Measurements from ENCODE around the gene RBFOX2.

Gene RBFOX2

DNA sequence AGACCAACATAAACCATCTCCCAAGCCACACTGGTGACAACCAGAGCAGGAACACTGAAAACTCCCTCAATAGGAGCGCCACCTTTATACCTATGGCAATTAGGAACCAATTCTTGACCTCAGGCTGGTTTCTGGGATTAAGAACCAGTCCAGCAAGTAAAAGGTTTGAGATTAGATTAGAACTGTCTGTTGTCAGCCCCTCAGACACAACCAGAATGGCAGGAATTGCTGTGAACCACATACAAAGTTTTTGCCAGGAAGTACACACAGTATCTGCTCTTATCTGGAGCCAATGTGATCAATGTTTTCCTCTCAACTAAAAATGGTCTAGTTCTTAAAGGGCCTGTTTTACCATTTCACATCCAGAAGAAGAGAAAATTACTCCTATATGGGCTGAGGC is 55.2 kb downstream of the RBFOX2 start:
- no peak for DNase-seq (ENCODE audit: low read depth in 2 of 2)

DNA sequence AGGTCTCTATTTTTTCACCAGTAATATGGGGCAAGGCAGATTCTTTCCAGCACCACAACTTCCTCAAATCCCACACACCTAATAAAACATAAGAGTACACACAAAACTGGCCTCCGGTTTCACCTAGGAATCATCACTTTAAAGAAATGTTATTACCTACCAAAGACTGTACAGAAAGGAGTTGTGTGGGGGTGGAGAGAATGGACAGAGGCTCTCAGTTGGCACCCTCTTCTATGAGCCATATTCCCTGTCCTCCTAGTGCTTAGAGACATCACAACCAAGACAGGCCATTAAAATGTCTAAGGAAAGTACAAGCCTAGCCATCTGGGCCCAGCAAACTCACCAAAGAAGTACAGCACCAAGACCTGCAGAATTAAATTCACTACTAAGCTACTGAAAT is 56.1 kb downstream of the RBFOX2 start:
- DNase-seq (ENCODE audit: low read depth in 2 of 2): no peak

DNA sequence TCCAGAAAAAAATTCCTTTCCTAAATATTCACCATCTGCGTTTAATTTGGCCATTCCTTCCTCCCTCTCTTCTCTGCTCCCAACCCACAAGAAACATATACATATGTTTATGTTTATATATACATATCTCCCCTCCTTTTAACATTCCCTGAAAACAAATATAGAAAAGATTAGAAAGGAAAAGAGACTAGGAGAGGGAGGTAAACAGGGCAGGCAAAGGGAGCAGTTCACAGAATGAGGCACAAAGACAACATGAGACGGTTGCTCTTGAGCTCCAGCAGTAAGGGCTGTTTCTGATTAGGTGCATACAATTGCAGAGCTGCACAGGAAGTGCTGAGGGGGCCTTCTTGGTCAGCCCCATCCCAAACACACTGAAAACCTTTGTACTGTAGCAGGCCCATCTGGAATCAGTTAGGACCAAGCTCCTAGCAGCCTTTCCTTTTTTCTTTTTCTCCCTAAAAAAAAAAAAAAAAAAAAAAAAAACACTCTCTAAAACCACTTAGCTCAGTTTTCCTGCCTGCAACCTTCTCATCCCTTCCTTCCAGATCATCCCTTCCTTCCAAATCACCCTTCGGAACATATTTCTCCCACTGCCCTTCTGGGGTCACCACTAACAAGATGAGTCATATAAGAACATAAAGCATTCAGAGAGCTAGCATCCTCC is 57.0 kb downstream of the RBFOX2 start:
- DNase-seq (ENCODE audit: low read depth in 2 of 2): no peak

DNA sequence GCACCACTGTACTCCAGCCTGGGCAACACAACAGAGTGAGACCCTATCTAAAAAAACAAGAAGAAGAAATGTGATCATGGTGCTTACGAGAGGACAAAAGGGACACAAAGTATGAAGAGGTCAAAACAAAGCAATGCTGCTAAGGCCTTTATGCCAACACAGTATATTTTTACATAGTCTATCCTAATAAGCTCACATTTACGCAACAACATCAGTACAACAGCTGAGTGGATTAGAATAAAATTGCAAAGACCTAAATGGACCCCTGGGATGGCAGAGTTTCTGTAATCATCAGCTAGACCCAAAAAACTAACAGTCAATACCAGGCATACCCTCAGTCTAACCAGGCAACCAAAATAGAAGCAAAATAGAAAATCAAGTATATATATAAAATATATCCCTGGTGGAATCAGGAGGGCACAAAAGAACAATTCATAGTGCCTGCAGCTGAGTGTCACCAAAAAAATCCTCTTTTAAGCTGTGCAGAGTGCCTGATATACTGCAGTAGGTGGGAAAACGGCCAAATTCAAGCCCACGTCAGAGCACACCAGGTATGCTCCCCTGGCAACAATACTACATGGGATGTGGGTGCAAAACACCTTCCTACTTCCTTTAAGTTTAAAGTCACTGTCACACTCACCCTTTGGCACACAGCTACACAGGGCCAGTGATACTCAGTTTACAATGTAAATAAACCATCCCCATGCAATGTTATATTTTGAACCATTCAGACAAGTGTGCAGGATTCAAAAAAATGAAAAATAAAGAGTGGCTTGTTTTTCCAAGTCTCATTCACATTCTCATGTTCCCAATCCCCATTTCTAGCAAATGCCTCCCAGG is 57.8 kb downstream of the RBFOX2 start:
- DNase-seq (ENCODE audit: low read depth in 2 of 2): no peak

DNA sequence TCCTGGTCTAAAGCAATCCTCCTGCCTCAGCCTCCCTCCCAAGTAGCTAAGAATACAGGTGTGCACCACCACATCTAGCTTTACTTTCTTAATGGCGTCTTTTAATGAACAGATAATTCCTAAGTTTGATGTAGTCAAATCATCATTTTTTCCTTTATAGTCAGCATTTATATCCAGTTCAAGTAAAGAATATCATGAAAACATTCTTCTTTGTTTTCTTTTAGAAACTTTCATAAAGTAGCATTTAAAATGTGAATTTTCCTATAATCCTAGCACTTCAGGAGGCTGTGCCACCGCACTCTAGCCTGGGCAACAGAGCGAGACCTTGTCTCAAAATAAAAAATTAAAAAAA is 61.6 kb downstream of the RBFOX2 start:
- DNase-seq (ENCODE audit: low read depth in 2 of 2): no peak

DNA sequence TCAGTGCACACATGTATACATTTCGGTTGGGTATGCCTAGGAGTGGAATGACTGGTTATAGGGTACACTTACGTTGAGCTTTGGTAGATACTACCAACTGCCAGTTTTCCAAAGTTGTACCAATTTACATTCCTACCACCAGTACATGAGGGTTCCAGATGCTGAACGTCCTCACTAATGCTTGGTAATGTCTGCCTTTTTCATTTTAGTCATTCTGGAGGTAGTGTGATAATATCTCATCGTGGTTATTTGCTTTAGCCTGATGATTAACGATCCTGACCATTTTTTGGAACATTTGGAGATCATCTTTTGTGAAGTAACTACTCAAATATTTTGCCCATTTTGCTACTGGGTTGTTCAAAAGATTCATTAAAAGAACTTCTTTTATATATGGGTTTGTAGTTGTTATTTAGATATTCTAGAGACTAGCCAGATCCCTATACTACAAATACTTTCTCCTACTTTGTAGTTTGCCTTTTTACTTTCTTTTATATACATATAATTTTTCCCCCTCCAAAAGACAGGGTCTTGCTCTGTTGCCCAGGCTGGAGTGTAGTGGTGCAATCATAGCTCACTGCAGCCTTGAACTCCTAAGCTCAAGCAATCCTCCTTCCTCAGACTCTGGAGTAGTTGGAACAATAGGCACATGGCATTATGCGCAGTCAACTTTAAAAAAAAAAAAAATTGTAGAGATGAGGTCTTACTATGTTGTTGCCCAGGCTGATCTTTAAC is 62.1 kb downstream of the RBFOX2 start:
- no peak for DNase-seq (ENCODE audit: low read depth in 2 of 2)

DNA sequence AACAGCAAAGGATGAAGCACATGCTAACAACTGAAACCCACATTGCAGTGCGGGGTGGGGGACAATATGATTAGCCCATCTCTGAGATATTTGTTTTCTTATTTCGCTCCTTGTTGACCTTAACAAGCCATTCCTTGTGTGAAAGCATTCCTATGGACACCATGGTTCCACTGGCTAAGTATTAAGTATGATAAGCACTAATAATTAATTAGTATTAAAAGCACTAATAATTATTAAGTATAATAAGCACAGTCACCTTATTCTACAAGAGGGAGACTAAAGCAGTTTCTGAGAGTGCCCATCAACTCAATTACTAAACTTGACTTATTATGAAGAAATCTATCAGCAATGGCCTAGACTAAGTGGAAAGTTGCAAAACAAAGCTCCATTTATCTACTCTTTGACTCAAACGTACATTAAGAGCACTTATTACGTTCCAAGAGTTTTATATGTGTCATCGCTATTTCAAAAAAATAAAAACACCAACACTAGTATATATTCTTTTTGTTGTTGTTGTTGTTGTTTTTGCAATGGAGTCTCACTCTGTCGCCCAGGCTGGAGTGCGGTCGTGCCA is 65.3 kb downstream of the RBFOX2 start:
- no peak for DNase-seq (ENCODE audit: low read depth in 2 of 2)

DNA sequence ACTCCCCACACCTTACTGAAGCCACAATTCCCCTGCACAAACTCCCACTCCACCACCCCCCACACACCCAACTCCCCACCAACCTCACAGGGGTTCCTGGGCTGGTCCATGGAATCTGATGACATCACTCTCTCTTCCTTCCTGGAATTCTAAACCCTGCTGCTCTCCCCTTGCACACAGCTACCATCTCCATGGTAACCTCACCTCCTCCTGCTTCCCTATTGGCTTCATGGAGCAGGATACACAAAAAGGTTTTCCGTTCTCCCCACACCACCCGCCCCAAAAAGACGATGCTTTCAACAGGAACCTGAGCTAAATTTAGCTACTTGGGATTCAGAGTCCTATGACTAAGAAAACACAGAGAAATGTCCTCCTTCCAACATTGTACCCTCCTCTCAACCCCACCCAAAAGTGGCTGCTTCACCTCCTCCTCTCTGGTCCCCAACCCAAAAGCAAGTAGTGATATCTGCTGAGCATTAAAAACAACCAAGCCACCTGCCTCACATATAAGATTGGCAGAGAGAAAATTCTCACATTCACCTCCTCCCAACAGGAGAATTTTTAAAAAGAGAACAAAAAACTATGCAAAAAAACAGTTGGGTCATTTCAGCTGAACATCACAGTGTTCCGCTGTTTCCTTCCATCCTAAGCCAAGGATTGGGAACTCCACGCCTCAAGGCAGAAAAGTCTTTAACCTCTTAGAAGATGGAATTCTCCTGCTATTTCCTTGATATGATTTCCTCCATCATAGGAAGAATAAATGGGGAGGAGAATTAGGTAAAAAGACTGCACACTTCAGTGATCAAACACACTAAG is 66.9 kb downstream of the RBFOX2 start:
- DNase-seq (ENCODE audit: low read depth in 2 of 2): no peak

DNA sequence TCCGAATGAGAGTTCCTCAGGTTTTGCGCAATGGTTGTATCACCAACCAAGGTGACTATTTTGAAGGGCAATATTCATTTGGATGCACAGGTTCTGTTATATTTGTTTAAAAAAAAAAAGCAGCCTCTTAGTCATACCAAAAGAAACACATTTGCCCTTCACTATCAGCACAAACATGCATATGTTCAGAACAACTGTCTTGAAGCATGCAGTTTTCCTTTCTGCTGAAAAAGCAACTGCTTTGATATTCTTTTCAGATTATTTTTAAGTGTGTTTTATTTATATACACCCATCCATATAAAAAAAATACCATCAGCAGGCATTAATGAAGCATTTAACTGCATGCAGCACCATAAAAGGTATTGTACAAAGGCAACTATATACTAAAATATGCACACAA is 67.8 kb downstream of the RBFOX2 start:
- no peak for DNase-seq (ENCODE audit: low read depth in 2 of 2)

DNA sequence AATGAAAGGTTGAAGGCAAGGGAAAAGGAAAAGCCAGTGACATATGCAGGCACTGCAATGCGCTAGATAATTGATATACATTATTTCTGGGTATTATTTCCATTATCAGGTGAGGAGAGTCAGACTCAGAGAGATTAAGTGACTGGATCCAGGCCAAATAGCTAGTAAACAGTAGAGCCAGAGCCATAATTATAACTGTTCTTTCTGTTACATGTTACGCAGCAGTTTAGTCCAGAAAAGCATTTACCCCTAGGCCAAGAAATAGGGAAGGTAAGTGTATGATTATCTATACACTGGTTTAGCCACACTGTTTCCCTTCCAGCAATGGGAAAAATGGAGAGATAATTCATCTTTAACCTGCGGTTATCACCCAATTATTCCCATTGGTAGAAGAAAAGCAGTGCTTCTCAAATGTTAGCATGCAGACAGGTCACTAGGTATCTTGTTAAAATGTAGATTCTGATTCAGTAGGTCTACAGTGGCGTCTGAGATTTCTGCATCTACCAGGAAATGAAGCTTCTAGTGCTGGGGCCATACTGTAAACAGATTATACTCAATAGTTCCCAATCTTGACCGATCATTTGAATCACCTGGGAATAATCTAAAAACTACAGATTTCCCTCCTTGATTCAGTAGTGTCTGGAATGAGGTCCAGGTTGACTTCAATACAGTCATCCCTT is 69.4 kb downstream of the RBFOX2 start:
- DNase-seq (ENCODE audit: low read depth in 2 of 2): no peak

DNA sequence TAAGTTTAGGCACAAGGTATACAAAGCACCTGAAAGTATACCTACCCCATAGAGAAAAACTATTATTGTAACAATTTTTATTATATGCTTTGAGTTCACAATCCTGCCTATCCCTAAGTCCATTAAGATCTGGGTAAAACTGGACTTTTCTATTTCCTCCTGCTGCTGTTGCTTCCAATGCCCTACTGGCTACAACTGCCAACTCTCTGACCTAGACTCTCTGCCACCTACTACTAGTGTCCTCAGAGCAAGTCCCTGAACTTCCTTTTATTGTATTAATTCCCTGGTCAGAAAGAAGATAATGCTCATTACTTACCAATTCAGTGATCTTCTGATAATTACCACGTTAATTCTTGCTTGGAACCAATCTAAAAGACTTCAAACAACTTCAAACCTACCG is 70.3 kb downstream of the RBFOX2 start:
- DNase-seq (ENCODE audit: low read depth in 2 of 2): no peak

DNA sequence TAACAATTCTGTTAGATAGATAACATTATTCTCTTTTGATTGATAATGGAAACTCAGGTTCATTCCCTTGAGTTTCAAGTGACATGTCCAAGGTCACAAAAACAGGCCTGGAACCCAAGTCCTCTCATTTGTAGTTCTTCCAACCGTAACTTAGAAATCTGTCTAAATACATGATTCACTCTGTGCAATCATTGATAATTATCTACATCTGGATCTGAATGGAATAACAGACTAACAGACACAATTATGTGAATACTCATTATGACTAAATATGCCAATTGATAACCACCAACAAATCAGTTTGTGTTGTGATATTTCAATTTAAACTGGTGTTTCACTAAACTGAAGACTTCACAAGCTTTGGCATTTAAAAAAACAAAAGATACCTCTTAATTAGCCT is 71.0 kb downstream of the RBFOX2 start:
- no peak for DNase-seq (ENCODE audit: low read depth in 2 of 2)

DNA sequence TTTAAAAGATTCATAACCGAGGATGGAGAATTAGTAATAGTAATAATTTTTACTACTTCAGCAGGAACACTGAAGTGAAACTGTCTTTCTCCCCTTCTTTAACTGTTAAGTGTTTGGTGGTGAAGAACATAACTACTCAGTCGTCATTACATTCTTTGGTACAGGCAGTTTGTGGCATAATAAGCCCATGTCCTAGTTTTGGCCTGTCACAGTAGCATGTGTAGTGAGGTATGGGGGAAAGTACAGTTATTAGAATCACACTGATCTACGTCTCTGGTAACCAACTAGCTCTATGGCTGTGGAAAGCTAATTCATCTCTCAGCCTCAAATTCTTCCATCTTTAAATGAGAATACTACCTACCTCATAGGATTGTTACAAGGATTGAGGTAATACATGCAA is 71.8 kb downstream of the RBFOX2 start:
- no peak for DNase-seq (ENCODE audit: low read depth in 2 of 2)

DNA sequence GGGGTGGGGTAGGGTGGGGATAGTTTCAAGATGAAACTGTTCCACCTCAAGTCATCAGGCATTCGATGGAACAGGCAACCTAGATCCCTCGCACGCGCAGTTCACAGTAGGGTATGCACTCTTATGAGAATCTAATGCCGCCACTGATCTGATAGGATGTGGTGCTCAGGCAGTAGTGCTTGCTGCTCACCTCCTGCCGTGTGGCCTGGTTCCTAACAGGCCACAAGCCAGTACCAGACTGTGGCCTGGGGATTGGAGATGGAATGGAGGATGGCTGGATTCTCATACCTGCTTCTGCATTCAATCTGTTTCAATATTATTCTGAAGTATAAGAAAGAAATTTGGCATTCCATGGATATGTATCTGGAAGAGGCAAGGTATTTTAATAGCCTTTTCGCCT is 73.1 kb downstream of the RBFOX2 start:
- DNase-seq (ENCODE audit: low read depth in 2 of 2): no peak

DNA sequence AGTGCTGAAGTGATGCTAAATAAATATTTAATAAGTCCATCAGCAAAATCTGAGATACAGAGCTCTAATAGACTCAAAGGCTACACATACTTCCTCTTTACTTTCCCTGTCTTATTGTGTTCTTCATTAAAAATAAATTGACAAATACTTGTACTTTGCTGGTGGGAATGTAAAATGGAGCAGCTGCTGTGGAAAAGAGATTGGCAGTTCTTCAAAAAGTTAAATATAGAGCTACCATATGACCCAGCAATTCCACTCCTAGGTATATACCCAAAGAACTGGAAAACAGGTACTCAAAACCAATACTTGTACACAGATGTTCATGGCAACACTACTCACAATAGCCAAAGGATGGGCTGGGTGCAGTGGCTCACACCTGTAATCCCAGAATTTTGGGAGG is 76.0 kb downstream of the RBFOX2 start:
- DNase-seq (ENCODE audit: low read depth in 2 of 2): no peak

DNA sequence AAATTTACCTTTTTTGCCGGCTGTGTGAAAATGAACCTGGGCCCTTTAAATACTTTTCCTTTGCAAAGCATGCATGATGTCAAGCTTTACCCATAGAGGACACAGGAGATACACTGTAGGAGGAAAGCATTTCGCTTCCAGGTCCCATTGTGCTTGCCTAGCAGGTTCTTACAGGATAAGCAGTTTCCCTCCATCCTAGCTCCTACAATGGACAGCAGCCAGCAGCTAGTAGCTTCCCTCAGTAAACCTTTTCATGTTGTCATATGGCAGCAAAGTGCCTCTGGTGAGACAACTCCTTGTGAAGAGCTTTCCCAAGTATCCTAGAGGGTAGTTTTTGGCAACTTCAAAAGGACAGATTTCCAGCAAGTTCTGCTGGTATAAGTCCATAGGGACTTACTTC is 78.4 kb downstream of the RBFOX2 start:
- DNase-seq (ENCODE audit: low read depth in 2 of 2): no peak

DNA sequence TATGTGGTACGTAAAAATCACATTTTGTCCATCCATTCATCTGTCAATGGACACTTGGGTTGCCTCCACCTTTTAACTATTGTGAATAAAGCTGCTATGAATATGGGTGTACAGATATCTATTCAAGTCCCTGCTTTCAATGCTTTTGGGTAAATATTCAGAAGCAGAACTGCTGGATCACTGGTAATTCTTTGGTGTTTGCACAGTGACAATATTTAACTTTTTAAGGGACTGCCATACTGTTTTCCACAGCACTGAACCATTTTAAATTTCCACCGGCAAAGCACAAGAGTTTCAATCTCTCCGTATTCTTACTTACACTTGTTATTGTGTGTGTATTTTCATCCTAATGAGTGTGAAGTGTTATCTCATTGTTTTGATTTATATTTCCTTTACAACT is 79.4 kb downstream of the RBFOX2 start:
- no peak for DNase-seq (ENCODE audit: low read depth in 2 of 2)

DNA sequence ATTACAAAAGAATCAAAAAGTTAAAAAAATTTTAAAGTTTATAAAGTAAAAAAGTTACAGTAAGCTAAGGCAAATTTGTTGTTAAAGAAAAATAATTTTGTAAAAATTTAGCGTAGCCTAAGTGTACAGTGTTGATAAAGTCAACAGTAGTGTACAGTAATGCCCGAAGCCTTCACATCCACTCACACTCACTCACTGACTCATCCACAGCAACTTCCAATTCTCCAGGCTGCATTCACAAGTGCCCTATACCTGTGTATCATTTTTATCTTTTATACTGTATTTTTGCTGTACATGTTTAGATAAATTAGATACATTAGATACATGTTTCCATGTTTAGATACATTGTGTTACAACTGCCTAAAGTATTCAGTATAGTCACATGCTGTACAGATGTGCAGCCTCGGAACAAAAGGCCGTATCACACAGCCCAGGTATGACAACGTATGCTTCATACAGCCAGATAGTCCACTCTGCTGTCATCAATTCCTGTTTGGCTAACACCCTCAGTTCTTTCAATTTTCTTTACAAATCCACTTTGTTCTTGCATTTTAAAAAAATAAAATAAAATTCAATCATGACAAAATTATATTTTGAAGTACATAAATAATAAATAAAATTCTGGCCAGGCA is 80.7 kb downstream of the RBFOX2 start:
- DNase-seq (ENCODE audit: low read depth in 2 of 2): no peak

DNA sequence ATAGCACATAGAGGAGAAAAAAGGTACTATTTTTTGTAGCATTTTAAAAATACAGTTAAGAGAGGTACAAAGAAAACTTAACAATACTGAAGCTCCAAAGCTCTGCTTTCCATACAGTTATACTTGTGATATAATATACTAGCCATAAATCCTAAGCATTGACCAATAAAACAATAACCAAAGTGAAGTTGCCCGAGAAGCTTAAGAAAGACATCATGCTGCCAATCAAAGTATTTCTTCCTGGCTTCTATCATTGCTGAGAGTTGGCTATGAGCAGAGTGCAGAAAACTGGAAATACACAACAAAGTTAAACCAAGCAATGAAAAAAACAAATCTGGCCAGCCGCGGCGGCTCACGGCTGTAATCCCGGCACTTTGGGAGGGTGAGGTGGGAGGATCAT is 84.2 kb downstream of the RBFOX2 start:
- no peak for DNase-seq (ENCODE audit: low read depth in 2 of 2)

DNA sequence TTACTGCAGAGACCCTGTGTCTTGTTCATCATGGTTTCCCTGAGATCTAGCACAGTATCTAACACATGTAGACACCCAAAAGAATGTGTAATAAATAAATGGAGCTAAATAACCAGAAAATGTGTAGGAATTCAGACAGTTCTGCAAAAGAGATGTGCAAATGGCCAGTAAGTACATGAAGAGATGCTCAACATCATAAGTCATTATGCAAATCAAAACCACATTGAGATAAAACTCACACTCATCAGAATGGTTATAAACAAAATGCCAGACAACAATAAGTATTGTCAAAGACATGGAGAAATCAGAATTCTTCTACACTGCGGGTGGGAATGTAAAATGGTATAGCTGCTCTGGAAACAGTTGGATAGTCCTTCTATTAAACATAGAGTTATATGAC is 88.5 kb downstream of the RBFOX2 start:
- DNase-seq (ENCODE audit: low read depth in 2 of 2): no peak

DNA sequence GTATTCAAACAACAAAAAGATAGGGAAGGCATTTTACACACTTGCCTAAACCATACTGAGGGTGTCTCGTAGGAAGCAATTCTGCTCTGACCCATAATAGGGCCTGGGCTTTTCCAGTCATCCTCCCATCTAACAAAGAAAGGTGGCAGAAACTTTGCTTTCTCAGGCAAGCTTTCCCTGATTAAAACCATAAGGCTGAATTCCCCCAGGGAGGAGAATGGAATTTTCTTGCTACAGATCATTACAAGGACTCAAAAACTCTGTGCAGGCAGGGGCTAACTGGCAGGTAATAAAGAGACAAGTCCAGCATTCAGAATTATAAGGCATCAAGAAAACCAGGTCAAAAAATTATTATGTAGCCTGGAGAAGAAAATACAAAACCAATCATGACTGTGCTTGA is 90.4 kb downstream of the RBFOX2 start:
- DNase-seq (ENCODE audit: low read depth in 2 of 2): no peak
